B cell (primary cell): Measurements from ENCODE around the gene ZNF554.

Experiments used
- CTCF ChIP-seq: fragments of 200-600 bp; IDR thresholded peaks from one replicate; pipeline ENCODE4 v1.8.0; 2022; ENCODE audit warnings: antibody characterized with exemption, mild to moderate bottlenecking
- EZH2 ChIP-seq: IDR thresholded peaks from 2 replicates; pipeline ENCODE4 v1.6.1; 2012; ENCODE audit warnings: borderline replicate concordance, low read depth, mild to moderate bottlenecking, moderate library complexity, low read length; ENCODE audit not compliant: insufficient read depth, poor library complexity, severe bottlenecking

DNA sequence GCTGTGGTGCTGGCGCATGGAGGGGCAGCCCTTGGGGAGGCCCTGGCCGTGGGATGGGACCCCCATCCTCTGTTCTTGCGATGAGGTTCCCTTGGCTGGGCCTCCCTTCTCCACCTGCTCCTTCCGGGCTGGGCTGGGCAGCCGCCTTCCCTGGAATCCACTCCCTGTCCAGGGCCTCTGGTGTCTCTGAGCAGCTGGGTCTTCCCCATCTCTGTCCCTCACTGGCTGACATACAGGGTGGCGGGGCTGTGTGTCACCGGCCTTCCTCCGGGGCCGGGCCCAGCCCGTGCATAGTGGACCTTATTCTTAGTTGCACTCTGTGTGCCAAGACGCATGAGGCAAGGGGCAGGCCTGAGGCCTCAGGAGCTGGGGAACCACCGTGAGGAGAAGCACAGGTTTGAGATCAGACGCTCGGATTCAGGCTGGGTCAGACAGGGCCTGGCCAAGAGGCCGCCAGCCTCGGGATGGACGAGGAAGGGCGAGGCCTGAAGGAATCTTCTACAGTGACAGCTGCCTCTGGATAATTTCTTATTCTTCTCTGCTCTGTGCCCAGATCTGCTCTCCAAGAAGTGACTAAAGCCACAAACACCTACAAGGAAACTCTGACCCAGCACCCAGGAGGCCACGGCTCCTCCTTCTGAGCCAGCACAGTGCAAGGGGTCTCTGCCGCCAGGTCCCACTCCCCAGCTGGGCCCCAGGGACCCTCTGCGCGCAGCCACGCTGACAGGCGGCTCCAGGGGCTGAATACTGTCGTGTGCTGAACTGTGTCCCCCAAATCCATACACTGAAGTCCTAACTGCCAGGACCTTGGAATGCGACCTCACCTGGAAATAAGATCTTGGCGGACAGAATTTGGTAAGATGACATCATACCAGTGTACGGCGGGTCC lies 47.6 kb upstream of the ZNF554 start:
- TF ChIP-seq EZH2 (no peak), CTCF (no peak)
